Spleen (tissue), 11 donors: ENCODE results near the gene HOXD4. TPM values are rescaled to one million over a fixed set of nuclear protein-coding genes. Genes with fewer than 3 reads are reported as not detected.
A peak's percentile ranks its signal among the peaks of the same experiment; 100 is the strongest.

Source experiments
- DNase-seq: peaks from one replicate; pipeline ENCODE4 v3.0.0-alpha.2; 2020
- H3K27ac ChIP-seq, 8 donors: fragments of 200-600 bp; sonication (generic) in 7 of 8; 1 replicate in 4 of 8; 2 replicates in 4 of 8; pipeline versions ENCODE4 v1.5.0 to v1.8.0; 2016 to 2021; ENCODE audit warnings: inconsistent platforms in 4 of 8, mild to moderate bottlenecking in 4 of 8, moderate library complexity in 1 of 8
- H3K27me3 ChIP-seq, 7 donors: fragments of 200-600 bp; sonication (generic) in 6 of 7; replicated peaks in 1 of 7; 1 replicate in 4 of 7; 2 replicates in 3 of 7; pipeline versions ENCODE4 v1.5.0 to v1.8.0; 2016 to 2021; ENCODE audit warnings: inconsistent platforms in 3 of 7, mild to moderate bottlenecking in 1 of 7
- H3K36me3 ChIP-seq, 6 donors: fragments of 200-600 bp; sonication (generic) in 5 of 6; 1 replicate in 4 of 6; 2 replicates in 2 of 6; pipeline versions ENCODE4 v1.5.0 to v1.8.0; 2016 to 2021; ENCODE audit warnings: inconsistent platforms in 2 of 6
- H3K4me1 ChIP-seq, 6 donors: fragments of 200-600 bp; sonication (generic) in 5 of 6; 1 replicate in 3 of 6; 2 replicates in 3 of 6; pipeline versions ENCODE4 v1.5.0 to v1.8.0; 2016 to 2021; ENCODE audit warnings: inconsistent platforms in 3 of 6
- H3K4me3 ChIP-seq, 8 donors: fragments of 200-600 bp; sonication (generic) in 7 of 8; 1 replicate in 4 of 8; 2 replicates in 4 of 8; pipeline versions ENCODE4 v1.5.0 to v1.8.0; 2016 to 2021; ENCODE audit warnings: inconsistent platforms in 4 of 8, mild to moderate bottlenecking in 4 of 8, moderate library complexity in 2 of 8
- H3K9me3 ChIP-seq, 8 donors: fragments of 200-600 bp; sonication (generic) in 7 of 8; 1 replicate in 4 of 8; 2 replicates in 4 of 8; pipeline versions ENCODE4 v1.5.0 to v1.8.0; 2016 to 2021; ENCODE audit warnings: inconsistent platforms in 4 of 8
- POLR2A ChIP-seq, 3 donors: fragments of 450-650 bp; IDR thresholded peaks; one replicate each; pipeline ENCODE4 v1.5.1; 2017; ENCODE audit warnings: antibody characterized with exemption in 3 of 3, mild to moderate bottlenecking in 1 of 3
- POLR2AphosphoS5 ChIP-seq, 3 donors: sonication (generic); formaldehyde crosslinking; IDR thresholded peaks; one replicate each; pipeline ENCODE4 v1.5.1; 2017; ENCODE audit warnings: antibody characterized with exemption in 3 of 3
- WGBS, 5 donors: extraction: QIAGEN DNeasy Blood & Tissue Kit in 3 of 5; methylation state at CpG; one replicate each; pipeline versions ENCODE4 v1.1.5 to v1.1.7; 2013 to 2018; 5-methylcytosine and 5-hydroxymethylcytosine counted together
- intact Hi-C: fragments of 100-400 bp; cut with DNase I; formaldehyde crosslinking; loops from one replicate; pipeline ENCODE4 v1.15.0; 2023; ENCODE audit warnings: low total_unique reads
- polyA plus RNA-seq, 3 donors: library from polyadenylated mRNA; stranded (reverse); fragments of 200-250 nt; gene quantifications; one replicate each; pipeline ENCODE4 v1.2.1, GENCODE V29; 2013
- total RNA-seq, 7 donors: library from RNA; depleted of rRNA in 3 of 7; stranded (reverse); fragments of >200 nt in 3 of 7; fragmentation: NEBNext Ultra II Directional in 4 of 7; extraction: Animal tissue kit (Norgen Biotek cat#: 25700) in 4 of 7; gene quantifications; one replicate each; pipeline versions ENCODE4 v1.1.0 to v1.2.1, GENCODE V29; 2016 to 2021
- TF ChIP-seq, protein P1 (sequence below), 11 experiments: fragments of 200-600 bp in 7 of 11; fragments of 450-650 bp in 4 of 11; sonication (generic) in 4 of 11; IDR thresholded peaks in 8 of 11; conservative IDR thresholded peaks in 3 of 11; 1 replicate in 7 of 11; 2 replicates in 4 of 11; pipeline versions ENCODE4 v1.4.0 to v1.8.0; 2016 to 2021; ENCODE audit warnings: antibody characterized with exemption in 11 of 11, inconsistent platforms in 4 of 11, mild to moderate bottlenecking in 1 of 11
- donor health status: healthy with polysubstance abuse.
- donor health status: DM: no; HTN: no; CAD: no; lungs with moderate emphysema.
- donor health status: DM: no; HTN: no; CAD: no.
- donor health status: Bipolar disorder and iron deficiency.
- donor health status: healthy.
- donor health status: DM: no; HTN: no; CAD: no.
- donor health status: DM: yes; HTN: yes; CAD: no.

The HOXD4 gene
- total and polyA plus RNA-seq, 10 donors, result 0.88 to 9.8 (median 6.5) TPM

DNA sequence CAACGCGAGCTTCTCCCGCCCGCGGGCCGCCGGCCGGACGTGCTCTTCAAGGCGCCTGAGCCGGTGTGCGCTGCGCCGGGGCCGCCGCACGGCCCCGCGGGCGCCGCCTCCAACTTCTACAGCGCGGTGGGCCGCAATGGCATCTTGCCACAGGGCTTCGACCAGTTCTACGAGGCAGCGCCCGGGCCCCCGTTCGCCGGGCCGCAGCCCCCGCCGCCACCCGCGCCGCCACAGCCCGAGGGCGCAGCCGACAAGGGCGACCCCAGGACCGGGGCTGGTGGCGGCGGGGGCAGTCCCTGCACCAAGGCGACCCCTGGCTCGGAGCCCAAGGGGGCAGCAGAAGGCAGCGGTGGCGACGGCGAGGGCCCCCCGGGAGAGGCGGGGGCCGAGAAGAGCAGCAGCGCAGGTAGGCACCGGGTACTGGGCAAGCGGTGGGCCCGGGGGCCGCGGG lies 43.6 kb upstream of the HOXD4 start:
- 2 to 16% (median 7%) methylated on average over 22 to 59 of the region's 59 CpGs for WGBS, 5 donors
- H3K4me3 ChIP-seq, result peak overlapping the region in 1 of 8 donors; percentile 62
- peaks cover 0 to 5% (median 0%) of the 10 kb centered on the region in 8 donors for H3K9me3 ChIP-seq
- no peak overlapping the region for H3K27ac ChIP-seq
- peaks cover 30 to 100% (median 99%) of the 10 kb centered on the region in 7 donors for H3K27me3 ChIP-seq
- no peak for DNase-seq
- H3K4me1 ChIP-seq, result peaks cover 10 to 63% (median 41%) of the 10 kb centered on the region in 6 donors
- intact Hi-C loops, result no loop called here
- no peaks in the 10 kb centered on the region for H3K36me3 ChIP-seq
- TF ChIP-seq POLR2AphosphoS5 (IDR thresholded peaks at IDR 0.05) (no peak), POLR2A (IDR thresholded peaks at IDR 0.05) (no peak)
- TF ChIP-seq, protein P1, sequence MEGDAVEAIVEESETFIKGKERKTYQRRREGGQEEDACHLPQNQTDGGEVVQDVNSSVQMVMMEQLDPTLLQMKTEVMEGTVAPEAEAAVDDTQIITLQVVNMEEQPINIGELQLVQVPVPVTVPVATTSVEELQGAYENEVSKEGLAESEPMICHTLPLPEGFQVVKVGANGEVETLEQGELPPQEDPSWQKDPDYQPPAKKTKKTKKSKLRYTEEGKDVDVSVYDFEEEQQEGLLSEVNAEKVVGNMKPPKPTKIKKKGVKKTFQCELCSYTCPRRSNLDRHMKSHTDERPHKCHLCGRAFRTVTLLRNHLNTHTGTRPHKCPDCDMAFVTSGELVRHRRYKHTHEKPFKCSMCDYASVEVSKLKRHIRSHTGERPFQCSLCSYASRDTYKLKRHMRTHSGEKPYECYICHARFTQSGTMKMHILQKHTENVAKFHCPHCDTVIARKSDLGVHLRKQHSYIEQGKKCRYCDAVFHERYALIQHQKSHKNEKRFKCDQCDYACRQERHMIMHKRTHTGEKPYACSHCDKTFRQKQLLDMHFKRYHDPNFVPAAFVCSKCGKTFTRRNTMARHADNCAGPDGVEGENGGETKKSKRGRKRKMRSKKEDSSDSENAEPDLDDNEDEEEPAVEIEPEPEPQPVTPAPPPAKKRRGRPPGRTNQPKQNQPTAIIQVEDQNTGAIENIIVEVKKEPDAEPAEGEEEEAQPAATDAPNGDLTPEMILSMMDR (IDR thresholded peaks at IDR 0.05 in 8 of 11, conservative IDR thresholded peaks at IDR 0.05 in 3 of 11), result no peak

DNA sequence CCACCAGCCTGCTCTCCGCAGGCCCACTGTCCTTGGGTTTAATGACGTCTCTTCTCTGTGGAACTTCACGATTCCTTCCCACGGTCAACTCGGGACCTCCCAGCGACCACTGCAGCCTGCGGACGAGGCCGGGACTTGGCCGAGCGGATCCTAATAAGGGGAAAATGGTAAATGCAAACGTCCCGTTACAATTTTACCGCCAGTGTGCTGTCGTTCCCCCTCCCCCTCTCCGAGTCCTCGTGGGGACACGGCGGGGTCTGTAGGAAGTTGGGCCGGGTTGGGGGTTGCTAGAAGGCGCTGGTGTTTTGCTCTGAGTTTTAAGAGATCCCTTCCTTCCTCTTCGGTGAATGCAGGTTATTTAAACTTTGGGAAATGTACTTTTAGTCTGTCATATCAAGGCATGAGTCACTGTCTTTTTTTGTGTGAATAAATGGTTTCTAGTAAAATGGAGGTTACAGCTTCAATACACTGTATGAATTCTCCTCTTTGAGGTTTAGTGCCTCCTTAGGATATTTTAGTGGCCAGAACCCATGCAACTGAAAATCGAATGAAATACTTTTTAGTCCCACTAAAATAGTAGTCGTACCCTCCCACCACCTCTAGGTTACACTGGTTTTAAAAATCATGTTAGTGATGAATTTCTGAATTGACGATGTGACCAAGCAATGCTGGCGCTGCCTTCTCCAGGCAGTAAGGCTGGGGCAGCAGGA lies 42.0 kb upstream of the HOXD4 start:
- Histone ChIP-seq H3K4me1 (peaks cover 10 to 55% (median 35%) of the 10 kb centered on the region in 6 donors), H3K36me3 (no peaks in the 10 kb centered on the region), H3K27ac (no peak overlapping the region), H3K4me3 (peak overlapping the region in 1 of 8 donors; percentile 62), H3K27me3 (peaks cover 23 to 100% (median 97%) of the 10 kb centered on the region in 7 donors), H3K9me3 (peaks cover 0 to 5% (median 0%) of the 10 kb centered on the region in 8 donors)
- TF ChIP-seq POLR2A (IDR thresholded peaks at IDR 0.05) (no peak), POLR2AphosphoS5 (IDR thresholded peaks at IDR 0.05) (no peak)
- TF ChIP-seq, protein P1 (IDR thresholded peaks at IDR 0.05 in 8 of 11, conservative IDR thresholded peaks at IDR 0.05 in 3 of 11), result no peak
- intact Hi-C loops, result no loop called here
- WGBS, 5 donors, result 9 to 17% (median 11%) methylated on average over 25 to 26 of the region's 26 CpGs
- DNase-seq, result peak; percentile 53

GRCh38 chr2:176109946-176110345 lies 41.4 kb upstream of the HOXD4 start:
- Histone ChIP-seq H3K27ac (no peak overlapping the region), H3K27me3 (peaks cover 23 to 100% (median 97%) of the 10 kb centered on the region in 7 donors), H3K4me3 (no peak overlapping the region), H3K4me1 (peaks cover 10 to 49% (median 29%) of the 10 kb centered on the region in 6 donors), H3K9me3 (peaks cover 0 to 5% (median 0%) of the 10 kb centered on the region in 8 donors), H3K36me3 (no peaks in the 10 kb centered on the region)
- TF ChIP-seq, protein P1 (IDR thresholded peaks at IDR 0.05 in 8 of 11, conservative IDR thresholded peaks at IDR 0.05 in 3 of 11), result no peak
- TF ChIP-seq POLR2AphosphoS5 (IDR thresholded peaks at IDR 0.05) (no peak), POLR2A (IDR thresholded peaks at IDR 0.05) (no peak)
- intact Hi-C loops, result loop anchor here (10.0 kb wide), 1 partner anchor 705 kb away; no protein-coding TSS in a partner anchor
- WGBS, 5 donors, result 15 to 22% (median 18%) methylated on average over 4 of the region's 4 CpGs
- DNase-seq, result no peak
